ENCODE results near the gene MYO15B. TPM values are rescaled to one million over a fixed set of nuclear protein-coding genes. Genes with fewer than 3 reads are reported as not detected.
A peak's percentile ranks its signal among the peaks of the same experiment; 100 is the strongest.

The MYO15B gene
- total RNA-seq, 1 donor from 2014 or later = 337 TPM

- Mint-ChIP-seq H3K4me1 (ENCODE audit: low read depth) (peaks cover 34% of the 10 kb centered on the region), H3K27me3 (no peaks in the 10 kb centered on the region), H3K27ac (peak overlapping the region; percentile 59), H3K36me3 (ENCODE audit: insufficient read depth) (peaks cover under 1% of the 10 kb centered on the region), H3K4me3 (ENCODE audit: low read depth) (no peak overlapping the region), H3K9me3 (ENCODE audit: low read depth) (no peaks in the 10 kb centered on the region)
- TF ChIP-seq CTCF (IDR thresholded peaks at IDR 0.05; ENCODE audit: unreplicated experiment) = no peak
- DNase-seq (ENCODE audit: low spot score, unreplicated experiment) = no peak
Measured at GRCh38 chr17:75642784-75643642, 55.4 kb downstream of the MYO15B start.

GRCh38 chr17:75643643-75644017 lies 56.0 kb downstream of the MYO15B start:
- peak overlapping the region; percentile 59 for H3K27ac Mint-ChIP-seq
- no peaks in the 10 kb centered on the region for H3K9me3 Mint-ChIP-seq (ENCODE audit: low read depth)
- no peak overlapping the region for H3K4me3 Mint-ChIP-seq (ENCODE audit: low read depth)
- no peak for TF ChIP-seq CTCF (IDR thresholded peaks at IDR 0.05; ENCODE audit: unreplicated experiment)
- peaks cover 35% of the 10 kb centered on the region for H3K4me1 Mint-ChIP-seq (ENCODE audit: low read depth)
- no peak for DNase-seq (ENCODE audit: low spot score, unreplicated experiment)
- peaks cover 2% of the 10 kb centered on the region for H3K36me3 Mint-ChIP-seq (ENCODE audit: insufficient read depth)
- H3K27me3 Mint-ChIP-seq = no peaks in the 10 kb centered on the region

- TF ChIP-seq CTCF (IDR thresholded peaks at IDR 0.05; ENCODE audit: unreplicated experiment) = no peak
- H3K9me3 Mint-ChIP-seq (ENCODE audit: low read depth) = no peaks in the 10 kb centered on the region
- H3K4me1 Mint-ChIP-seq (ENCODE audit: low read depth) = peaks cover 34% of the 10 kb centered on the region
- H3K27me3 Mint-ChIP-seq = no peaks in the 10 kb centered on the region
- peak overlapping the region; percentile 100 for H3K27ac Mint-ChIP-seq
- H3K4me3 Mint-ChIP-seq (ENCODE audit: low read depth) = peak overlapping the region; percentile 72
- H3K36me3 Mint-ChIP-seq (ENCODE audit: insufficient read depth) = peaks cover 12% of the 10 kb centered on the region
- no peak for DNase-seq (ENCODE audit: low spot score, unreplicated experiment)
Measured at GRCh38 chr17:75645501-75645888, 57.9 kb downstream of the MYO15B start.

- peaks cover 15% of the 10 kb centered on the region for H3K36me3 Mint-ChIP-seq (ENCODE audit: insufficient read depth)
- peak; percentile 79 for DNase-seq (ENCODE audit: low spot score, unreplicated experiment)
- no peaks in the 10 kb centered on the region for H3K27me3 Mint-ChIP-seq
- H3K27ac Mint-ChIP-seq = peak overlapping the region; percentile 100
- no peaks in the 10 kb centered on the region for H3K9me3 Mint-ChIP-seq (ENCODE audit: low read depth)
- H3K4me1 Mint-ChIP-seq (ENCODE audit: low read depth) = peaks cover 34% of the 10 kb centered on the region
- no peak for TF ChIP-seq CTCF (IDR thresholded peaks at IDR 0.05; ENCODE audit: unreplicated experiment)
- H3K4me3 Mint-ChIP-seq (ENCODE audit: low read depth) = peak overlapping the region; percentile 72
Measured at GRCh38 chr17:75645889-75646637, 58.5 kb downstream of the MYO15B start.

GRCh38 chr17:75646638-75646992 lies 59.0 kb downstream of the MYO15B start:
- no peaks in the 10 kb centered on the region for H3K27me3 Mint-ChIP-seq
- no peak for TF ChIP-seq CTCF (IDR thresholded peaks at IDR 0.05; ENCODE audit: unreplicated experiment)
- peaks cover 34% of the 10 kb centered on the region for H3K4me1 Mint-ChIP-seq (ENCODE audit: low read depth)
- peak overlapping the region; percentile 100 for H3K27ac Mint-ChIP-seq
- H3K36me3 Mint-ChIP-seq (ENCODE audit: insufficient read depth) = peaks cover 16% of the 10 kb centered on the region
- H3K4me3 Mint-ChIP-seq (ENCODE audit: low read depth) = peak overlapping the region; percentile 72
- no peak for DNase-seq (ENCODE audit: low spot score, unreplicated experiment)
- no peaks in the 10 kb centered on the region for H3K9me3 Mint-ChIP-seq (ENCODE audit: low read depth)
